PC-9 (cell line): ENCODE measurements around the gene PLXDC1. TPM values are rescaled to one million over a fixed set of nuclear protein-coding genes. Genes with fewer than 3 reads are reported as not detected.

ENCODE experiments used
- BruUV-seq: library from RNA; stranded (reverse); fragments of 400-500 nt; replicated peaks from 2 replicates; lab custom pipeline; 2021; lab: Mats Ljungman, UMichigan
- CTCF ChIA-PET: fragments of 300-600 bp; sonication (Branson Sonifier 250); formaldehyde crosslinking; loops from one replicate; lab custom pipeline; 2022; ENCODE audit warnings: antibody characterized with exemption; lab: Charles Lee
- POLR2A ChIA-PET: fragments of 300-600 bp; sonication (Branson Sonifier 250); formaldehyde crosslinking; loops from one replicate; lab custom pipeline; 2022; ENCODE audit warnings: antibody characterized with exemption; ENCODE audit not compliant: unreplicated experiment; lab: Charles Lee
- DNase-seq, 2 experiments: peaks; one replicate each; pipeline versions ENCODE4 v3.0.0 to v3.0.0-alpha.2; 2015 to 2022; ENCODE audit warnings: mixed read lengths in 1 of 2
- H2AFZ ChIP-seq: fragments of 200-600 bp; sonication (generic); 2 replicates; pipeline ENCODE4 v1.8.1; 2017; ENCODE audit warnings: antibody characterized with exemption
- H3F3A ChIP-seq: fragments of 200-600 bp; sonication (generic); 2 replicates; pipeline ENCODE4 v1.8.1; 2017; ENCODE audit warnings: antibody characterized with exemption, mild to moderate bottlenecking, low read depth; ENCODE audit not compliant: insufficient read depth
- H3K27ac ChIP-seq: fragments of 200-600 bp; sonication (generic); 2 replicates; pipeline ENCODE4 v1.6.1; 2016; ENCODE audit warnings: mixed run types
- H3K27me3 ChIP-seq: fragments of 200-600 bp; sonication (generic); 2 replicates; pipeline ENCODE4 v1.6.1; 2016; ENCODE audit warnings: low read depth, mixed run types; ENCODE audit not compliant: insufficient read depth
- H3K36me3 ChIP-seq: fragments of 200-600 bp; sonication (generic); 2 replicates; pipeline ENCODE4 v1.6.1; 2016; ENCODE audit warnings: low read depth, mixed run types
- H3K4me1 ChIP-seq: fragments of 200-600 bp; sonication (generic); replicated peaks from 2 replicates; pipeline ENCODE4 v1.6.1; 2016; ENCODE audit warnings: mixed run types; ENCODE audit not compliant: insufficient read depth
- H3K4me2 ChIP-seq: fragments of 200-600 bp; sonication (generic); 2 replicates; pipeline ENCODE4 v1.6.1; 2017; ENCODE audit warnings: mixed run types
- H3K4me3 ChIP-seq: fragments of 200-600 bp; sonication (generic); 2 replicates; pipeline ENCODE4 v1.6.1; 2016; ENCODE audit warnings: mixed run types
- H3K79me2 ChIP-seq: fragments of 200-600 bp; sonication (generic); 2 replicates; pipeline ENCODE4 v1.6.1; 2017; ENCODE audit warnings: low read depth, mixed run types
- H3K9me2 ChIP-seq: fragments of 200-600 bp; sonication (generic); 2 replicates; pipeline ENCODE4 v1.8.1; 2017; ENCODE audit warnings: mild to moderate bottlenecking; ENCODE audit not compliant: insufficient read depth
- H3K9me3 ChIP-seq: fragments of 200-600 bp; sonication (generic); 2 replicates; pipeline ENCODE4 v1.8.1; 2016; ENCODE audit warnings: low read depth; ENCODE audit not compliant: insufficient read depth
- H4K20me1 ChIP-seq: fragments of 200-600 bp; sonication (generic); 2 replicates; pipeline ENCODE4 v1.8.1; 2017; ENCODE audit not compliant: insufficient read depth
- EZH2 ChIP-seq: fragments of 200-600 bp; sonication (generic); IDR thresholded peaks from 2 replicates; pipeline ENCODE4 v1.8.0; 2017; ENCODE audit warnings: antibody characterized with exemption, low read depth
- intact Hi-C: fragments of 100-400 bp; cut with micrococcal nuclease; formaldehyde crosslinking; loops from one replicate; pipeline ENCODE4 v1.10.0; 2022; ENCODE audit not compliant: unreplicated experiment
- total RNA-seq: library from RNA; stranded (reverse); gene quantifications from 2 replicates; pipeline ENCODE4 v1.2.3, GENCODE V29; 2021
- TF ChIP-seq, protein P1 (sequence below): fragments of 200-600 bp; sonication (generic); conservative IDR thresholded peaks from 2 replicates; pipeline ENCODE4 v1.6.1; 2017; ENCODE audit warnings: mixed run types, antibody characterized with exemption, mild to moderate bottlenecking, moderate library complexity

Gene PLXDC1
- total RNA-seq, 1 experiment from 2014 or later, result 2.5 TPM

DNA sequence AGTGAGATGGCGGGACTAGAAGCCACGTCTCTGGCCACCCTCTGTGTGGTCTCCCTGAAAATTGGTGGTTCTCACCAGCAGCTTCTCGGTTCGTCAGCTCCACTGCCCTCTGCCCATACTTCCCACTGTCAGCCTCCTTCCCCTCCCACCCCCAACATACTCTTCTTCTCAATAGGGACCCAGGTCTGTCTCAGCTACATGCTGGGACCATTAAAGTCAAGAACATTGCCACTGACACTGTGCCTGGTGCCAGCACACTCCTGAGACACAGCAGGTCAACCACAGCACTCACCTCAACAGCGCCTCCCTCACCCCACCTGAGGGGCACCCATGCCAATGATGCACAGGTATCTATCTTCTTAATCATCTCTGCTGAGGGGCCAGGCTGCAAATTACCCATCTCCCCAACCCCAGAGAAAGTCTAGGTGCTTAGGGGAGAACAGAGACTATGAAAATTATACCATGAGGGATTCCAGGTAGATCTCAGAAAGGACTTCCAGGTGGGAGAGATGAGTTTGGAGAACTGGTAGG lies 1.3 kb downstream of the PLXDC1 start:
- DNase-seq, result no peak
- H3K36me3 ChIP-seq, result no peaks in the 10 kb centered on the region
- CTCF ChIA-PET, result interaction anchor here (0.8 kb wide), 1 partner anchor 167 kb away, joined by 7 read pairs; no protein-coding TSS in a partner anchor
- no peaks in the 10 kb centered on the region for H3K9me3 ChIP-seq
- no peak overlapping the region for H3K27ac ChIP-seq
- peaks cover 14% of the 10 kb centered on the region; the same call in 1 of the 2 replicates for H3F3A ChIP-seq
- no peaks in the 10 kb centered on the region for H3K79me2 ChIP-seq
- no TSS peak for BruUV-seq
- H3K27me3 ChIP-seq, result no peaks in the 10 kb centered on the region
- no peaks in the 10 kb centered on the region for H4K20me1 ChIP-seq
- H2AFZ ChIP-seq, result no peak overlapping the region
- H3K4me1 ChIP-seq, result peaks cover 8% of the 10 kb centered on the region
- intact Hi-C loops, result loop anchor here (5.0 kb wide), 4 partner anchors 92 to 473 kb away; no protein-coding TSS in a partner anchor
- no peak overlapping the region for H3K4me2 ChIP-seq
- POLR2A ChIA-PET, result no interaction called here
- H3K9me2 ChIP-seq, result no peaks in the 10 kb centered on the region
- no peak overlapping the region for H3K4me3 ChIP-seq
- no peak for TF ChIP-seq EZH2
- TF ChIP-seq, protein P1, sequence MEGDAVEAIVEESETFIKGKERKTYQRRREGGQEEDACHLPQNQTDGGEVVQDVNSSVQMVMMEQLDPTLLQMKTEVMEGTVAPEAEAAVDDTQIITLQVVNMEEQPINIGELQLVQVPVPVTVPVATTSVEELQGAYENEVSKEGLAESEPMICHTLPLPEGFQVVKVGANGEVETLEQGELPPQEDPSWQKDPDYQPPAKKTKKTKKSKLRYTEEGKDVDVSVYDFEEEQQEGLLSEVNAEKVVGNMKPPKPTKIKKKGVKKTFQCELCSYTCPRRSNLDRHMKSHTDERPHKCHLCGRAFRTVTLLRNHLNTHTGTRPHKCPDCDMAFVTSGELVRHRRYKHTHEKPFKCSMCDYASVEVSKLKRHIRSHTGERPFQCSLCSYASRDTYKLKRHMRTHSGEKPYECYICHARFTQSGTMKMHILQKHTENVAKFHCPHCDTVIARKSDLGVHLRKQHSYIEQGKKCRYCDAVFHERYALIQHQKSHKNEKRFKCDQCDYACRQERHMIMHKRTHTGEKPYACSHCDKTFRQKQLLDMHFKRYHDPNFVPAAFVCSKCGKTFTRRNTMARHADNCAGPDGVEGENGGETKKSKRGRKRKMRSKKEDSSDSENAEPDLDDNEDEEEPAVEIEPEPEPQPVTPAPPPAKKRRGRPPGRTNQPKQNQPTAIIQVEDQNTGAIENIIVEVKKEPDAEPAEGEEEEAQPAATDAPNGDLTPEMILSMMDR, result no peak

DNA sequence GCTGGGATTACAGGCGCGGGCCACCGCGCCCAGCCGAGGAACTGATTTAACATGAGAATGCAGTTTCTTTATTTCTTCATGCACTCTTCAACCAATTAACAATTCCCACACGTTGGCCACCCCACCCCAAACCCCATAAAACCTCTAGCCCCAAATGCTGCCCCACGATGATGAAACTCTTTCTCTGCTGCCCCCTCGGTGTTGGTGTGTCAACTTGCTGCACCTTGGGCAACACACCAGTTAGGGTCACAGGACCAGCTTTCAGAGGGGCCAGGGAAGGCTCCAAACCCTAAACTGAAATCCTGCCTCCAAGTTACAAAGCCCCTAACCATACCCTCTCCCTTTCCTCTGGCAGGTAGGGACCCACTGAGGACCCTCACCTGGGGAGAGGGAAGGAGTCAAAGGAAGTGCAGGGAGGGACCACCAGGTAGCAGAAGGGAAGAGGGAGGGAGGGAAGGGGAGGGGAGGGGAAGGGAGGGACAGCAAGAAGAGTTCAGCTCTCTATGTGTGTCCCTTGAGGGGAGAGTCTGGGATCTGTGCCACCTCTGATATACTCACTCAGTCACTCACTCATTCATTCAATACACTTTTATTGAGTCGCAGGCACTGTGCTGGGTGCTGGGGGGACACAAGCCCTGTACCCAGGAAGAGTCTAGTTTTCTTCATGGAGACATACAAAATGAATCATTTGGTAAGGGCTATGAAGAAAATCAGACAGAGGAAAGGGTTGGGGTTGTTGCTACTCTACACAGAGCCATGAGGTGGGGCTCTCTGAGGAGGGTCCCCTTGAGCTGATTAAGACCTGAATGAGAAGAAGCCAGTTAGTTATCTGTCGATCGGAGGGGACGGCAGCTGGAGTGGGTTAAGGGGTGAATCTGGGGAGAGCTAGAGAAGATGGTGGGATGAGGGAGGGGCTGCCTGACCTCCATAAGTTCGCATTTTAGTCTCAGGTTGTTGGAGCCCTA lies 3.9 kb downstream of the PLXDC1 start:
- H2AFZ ChIP-seq, result no peak overlapping the region
- H3K9me3 ChIP-seq, result no peaks in the 10 kb centered on the region
- no TSS peak for BruUV-seq
- H3K4me1 ChIP-seq, result peaks cover 8% of the 10 kb centered on the region
- no peak overlapping the region for H3K27ac ChIP-seq
- H3K27me3 ChIP-seq, result no peaks in the 10 kb centered on the region
- no peaks in the 10 kb centered on the region for H4K20me1 ChIP-seq
- DNase-seq, result no peak
- no peaks in the 10 kb centered on the region for H3K79me2 ChIP-seq
- H3K4me3 ChIP-seq, result no peak overlapping the region
- ChIA-PET POLR2A (interaction anchor here (0.6 kb wide), 1 partner anchor 404 kb away, joined by 3 read pairs; no protein-coding TSS in a partner anchor), CTCF (interaction anchor here (1.1 kb wide), 1 partner anchor 164 kb away, joined by 4 read pairs; no protein-coding TSS in a partner anchor)
- no peaks in the 10 kb centered on the region for H3K36me3 ChIP-seq
- no peaks in the 10 kb centered on the region for H3K9me2 ChIP-seq
- no peaks in the 10 kb centered on the region for H3F3A ChIP-seq
- TF ChIP-seq, protein P1, result no peak
- no peak for TF ChIP-seq EZH2
- intact Hi-C loops, result no loop called here
- no peak overlapping the region for H3K4me2 ChIP-seq

DNA sequence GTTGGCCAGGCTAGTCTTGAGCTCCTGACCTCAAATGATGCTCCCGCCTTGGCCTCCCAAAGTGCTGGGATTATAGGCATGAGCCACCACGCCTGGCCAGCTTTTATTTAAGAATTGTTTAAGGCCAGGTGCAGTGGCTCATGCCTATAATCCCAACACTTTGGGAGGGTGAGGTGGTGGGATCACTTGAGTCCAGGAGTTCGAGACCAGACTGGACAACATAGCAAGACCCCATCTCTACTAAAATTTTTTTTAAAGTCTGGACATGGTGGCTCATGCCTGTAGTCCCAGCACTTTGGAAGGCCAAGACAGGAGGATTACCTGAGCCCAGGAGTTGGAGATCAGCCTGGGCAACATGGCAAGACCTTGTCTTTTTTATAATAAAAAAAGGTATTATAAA lies 5.2 kb downstream of the PLXDC1 start:
- intact Hi-C loops, result no loop called here

More for the DNA sequence above, 5.2 kb downstream of the PLXDC1 start:
- Histone ChIP-seq H3K9me2 (no peaks in the 10 kb centered on the region), H3K4me2 (no peak overlapping the region), H3K79me2 (no peaks in the 10 kb centered on the region), H2AFZ (no peak overlapping the region), H3K9me3 (no peaks in the 10 kb centered on the region), H3K4me3 (no peak overlapping the region), H3F3A (0 out of 2 replicates have a peak, but pooled peaks cover under 1% of the 10 kb centered on the region), H3K4me1 (no peaks in the 10 kb centered on the region), H3K27ac (no peak overlapping the region), H3K27me3 (no peaks in the 10 kb centered on the region), H4K20me1 (no peaks in the 10 kb centered on the region), H3K36me3 (no peaks in the 10 kb centered on the region)
- CTCF ChIA-PET, result no interaction called here
- no peak for TF ChIP-seq EZH2
- TF ChIP-seq, protein P1, result no peak
- no TSS peak for BruUV-seq
- no peak for DNase-seq
- POLR2A ChIA-PET, result no interaction called here
